Measurements from ENCODE around the gene GNGT1.

The GNGT1 gene

GRCh38 chr7:93941945-93942344 is 35.6 kb downstream of the GNGT1 start:
- no peak for DNase-seq (ENCODE audit: low read depth, low spot score)

- DNase-seq (ENCODE audit: low read depth, low spot score): no peak
Measured at GRCh38 chr7:93943816-93944540, 37.6 kb downstream of the GNGT1 start.

- DNase-seq (ENCODE audit: low read depth, low spot score): no peak
Measured at GRCh38 chr7:93944673-93945072, 38.3 kb downstream of the GNGT1 start.

GRCh38 chr7:93945083-93945482 is 38.7 kb downstream of the GNGT1 start:
- DNase-seq (ENCODE audit: low read depth, low spot score): no peak

- no peak for DNase-seq (ENCODE audit: low read depth, low spot score)
Measured at GRCh38 chr7:93945756-93946535, 39.6 kb downstream of the GNGT1 start.

- no peak for DNase-seq (ENCODE audit: low read depth, low spot score)
Measured at GRCh38 chr7:93948106-93948505, 41.7 kb downstream of the GNGT1 start.

- DNase-seq (ENCODE audit: low read depth, low spot score): no peak
Measured at GRCh38 chr7:93948873-93949272, 42.5 kb downstream of the GNGT1 start.

- no peak for DNase-seq (ENCODE audit: low read depth, low spot score)
Measured at GRCh38 chr7:93949423-93949822, 43.1 kb downstream of the GNGT1 start.

- DNase-seq (ENCODE audit: low read depth, low spot score): no peak
Measured at GRCh38 chr7:93955304-93955703, 48.9 kb downstream of the GNGT1 start.

- DNase-seq (ENCODE audit: low read depth, low spot score): no peak
Measured at GRCh38 chr7:93957767-93958166, 51.4 kb downstream of the GNGT1 start.

GRCh38 chr7:93958216-93958615 is 51.8 kb downstream of the GNGT1 start:
- DNase-seq (ENCODE audit: low read depth, low spot score): no peak

GRCh38 chr7:93958651-93959050 is 52.3 kb downstream of the GNGT1 start:
- no peak for DNase-seq (ENCODE audit: low read depth, low spot score)
